HCT116 (cell line): ENCODE data around the gene KATNBL1. TPM values are rescaled to one million over a fixed set of nuclear protein-coding genes. Genes with fewer than 3 reads are reported as not detected.

Experiments
- ATAC-seq: fragments of 200-7000 bp; cut with Tn5 transposase; 2 replicates; pipeline ENCODE4 v1.9.1; 2020; ENCODE audit warnings: mild to moderate bottlenecking, moderate library complexity
- BruUV-seq: library from RNA; stranded (reverse); fragments of 400-500 nt; replicated peaks from 2 replicates; lab custom pipeline; 2021; lab: Mats Ljungman, UMichigan
- CTCF ChIA-PET: fragments of 300-600 bp; sonication (Branson Sonifier 250); formaldehyde crosslinking; loops from one replicate; lab custom pipeline; 2021; ENCODE audit warnings: antibody characterized with exemption; lab: Charles Lee
- POLR2A ChIA-PET: fragments of 300-600, 350-600 bp; sonication (Branson Sonifier 250); formaldehyde crosslinking; loops from one replicate; lab custom pipeline; 2021; ENCODE audit warnings: antibody characterized with exemption; lab: Charles Lee
- RAD21 ChIA-PET, 2 experiments: fragments of 300-600 bp; sonication (Branson Sonifier 250); formaldehyde crosslinking; loops; one replicate each; lab custom pipeline; 2023; ENCODE audit warnings: low total read pairs in 2 of 2; ENCODE audit not compliant: uncharacterized antibody in 2 of 2, unreplicated experiment in 2 of 2, low non-redundant PET in 1 of 2; lab: Charles Lee
- DNase-seq: peaks from one replicate; pipeline ENCODE4 v3.0.0-alpha.2; 2010; ENCODE audit warnings: low read depth, low spot score
- H2AFZ ChIP-seq: fragments of 200-600 bp; shearing (Covaris generic), sonication (generic); 2 replicates; pipeline ENCODE4 v1.6.1; 2017; ENCODE audit warnings: low read depth, mixed run types, mixed read lengths, antibody characterized with exemption, low read length; ENCODE audit not compliant: poor library complexity, severe bottlenecking
- H3K27ac ChIP-seq: 2 replicates; pipeline ENCODE4 v1.5.1; 2012; ENCODE audit warnings: low read depth, low read length
- H3K27me3 ChIP-seq: fragments of 200-600 bp; sonication (generic); 2 replicates; pipeline ENCODE4 v1.6.1; 2016; ENCODE audit warnings: mixed run types, low read length, mixed read lengths; ENCODE audit not compliant: insufficient read depth
- H3K36me3 ChIP-seq, 2 experiments: fragments of 200-500 bp in 1 of 2; fragments of 200-600 bp in 1 of 2; sonication (Bioruptor generic) in 1 of 2; sonication (generic) in 1 of 2; 2 replicates each; pipeline versions ENCODE4 v1.5.1 to v1.6.1; 2014 to 2016; ENCODE audit warnings: low read length in 2 of 2, inconsistent platforms in 1 of 2, mixed read lengths in 1 of 2, mixed run types in 1 of 2; ENCODE audit not compliant: insufficient read depth in 2 of 2, control insufficient read depth in 1 of 2
- H3K4me1 ChIP-seq, 2 experiments: fragments of 200-600 bp in 1 of 2; sonication (generic) in 1 of 2; 2 replicates each; pipeline versions ENCODE4 v1.5.1 to v1.6.1; 2012 to 2017; ENCODE audit warnings: low read length in 2 of 2, inconsistent platforms in 1 of 2, mild to moderate bottlenecking in 1 of 2, mixed read lengths in 1 of 2, mixed run types in 1 of 2, moderate library complexity in 1 of 2; ENCODE audit not compliant: insufficient read depth in 2 of 2, control insufficient read depth in 1 of 2
- H3K4me2 ChIP-seq: fragments of 200-600 bp; sonication (generic); 2 replicates; pipeline ENCODE4 v1.6.1; 2017; ENCODE audit warnings: mixed run types, low read length, mixed read lengths
- H3K4me3 ChIP-seq, 2 experiments: fragments of 200-600 bp in 1 of 2; sonication (generic) in 1 of 2; replicated peaks in 1 of 2; 2 replicates each; pipeline ENCODE4 v1.5.1; 2011 to 2016; ENCODE audit warnings: low read length in 2 of 2, control low read depth in 1 of 2, low read depth in 1 of 2, mild to moderate bottlenecking in 1 of 2, mixed read lengths in 1 of 2, mixed run types in 1 of 2
- H3K79me2 ChIP-seq: fragments of 200-600 bp; sonication (generic); 2 replicates; pipeline ENCODE4 v1.6.1; 2017; ENCODE audit warnings: mild to moderate bottlenecking, mixed run types, low read length, moderate library complexity, mixed read lengths; ENCODE audit not compliant: insufficient read depth
- H3K9ac ChIP-seq: fragments of 200-600 bp; sonication (generic); 2 replicates; pipeline ENCODE4 v1.6.1; 2016; ENCODE audit warnings: low read length, mixed read lengths
- H3K9me2 ChIP-seq: fragments of 200-600 bp; sonication (generic), shearing (Covaris generic); 2 replicates; pipeline ENCODE4 v1.6.1; 2017; ENCODE audit warnings: mixed run types, mild to moderate bottlenecking, moderate library complexity; ENCODE audit not compliant: insufficient read depth
- H3K9me3 ChIP-seq, 2 experiments: fragments of 200-500 bp in 1 of 2; fragments of 200-600 bp in 1 of 2; sonication (Bioruptor generic) in 1 of 2; sonication (generic) in 1 of 2; 2 replicates each; pipeline ENCODE4 v1.6.1; 2014 to 2017; ENCODE audit warnings: low read length in 2 of 2, mixed read lengths in 2 of 2, inconsistent platforms in 1 of 2, low read depth in 1 of 2, mild to moderate bottlenecking in 1 of 2, mixed run types in 1 of 2, moderate library complexity in 1 of 2; ENCODE audit not compliant: control insufficient read depth in 1 of 2, insufficient read depth in 1 of 2
- H4K20me1 ChIP-seq: fragments of 200-600 bp; sonication (generic), shearing (Covaris generic); 2 replicates; pipeline ENCODE4 v1.6.1; 2017; ENCODE audit warnings: mixed run types, mild to moderate bottlenecking, moderate library complexity; ENCODE audit not compliant: insufficient read depth
- CBX3 ChIP-seq: IDR thresholded peaks from 2 replicates; pipeline ENCODE4 v1.6.1; 2012; ENCODE audit warnings: low read depth
- ELF1 ChIP-seq: IDR thresholded peaks from 2 replicates; pipeline ENCODE4 v1.6.1; 2012; ENCODE audit warnings: low read depth, borderline replicate concordance
- EZH2 ChIP-seq: fragments of 200-600 bp; sonication (generic); IDR thresholded peaks from 2 replicates; pipeline ENCODE4 v1.6.1; 2017; ENCODE audit warnings: antibody characterized with exemption, mixed run types
- FOSL1 ChIP-seq: IDR thresholded peaks from 2 replicates; pipeline ENCODE4 v1.6.1; 2012; ENCODE audit warnings: low read depth
- MAX ChIP-seq: IDR thresholded peaks from 2 replicates; pipeline ENCODE4 v1.6.1; 2012
- POLR2A ChIP-seq: IDR thresholded peaks from 2 replicates; pipeline ENCODE4 v1.7.0; 2011; ENCODE audit warnings: borderline replicate concordance; ENCODE audit not compliant: insufficient read depth, insufficient read length; ENCODE audit errors: extremely low read depth
- RAD21 ChIP-seq: IDR thresholded peaks from 2 replicates; pipeline ENCODE4 v1.6.1; 2012; ENCODE audit warnings: low read depth, mild to moderate bottlenecking
- SP1 ChIP-seq: IDR thresholded peaks from 2 replicates; pipeline ENCODE4 v1.6.1; 2012; ENCODE audit warnings: low read depth
- SRF ChIP-seq: IDR thresholded peaks from 2 replicates; pipeline ENCODE4 v1.6.1; 2012; ENCODE audit warnings: low read depth
- TCF7L2 ChIP-seq: IDR thresholded peaks from 2 replicates; pipeline ENCODE4 v1.7.0; 2011; ENCODE audit warnings: borderline replicate concordance, inconsistent platforms; ENCODE audit not compliant: insufficient read depth, insufficient read length; ENCODE audit errors: extremely low read depth
- YY1 ChIP-seq: IDR thresholded peaks from 2 replicates; pipeline ENCODE4 v1.6.1; 2011; ENCODE audit warnings: low read length, low read depth, moderate library complexity, mild to moderate bottlenecking; ENCODE audit not compliant: insufficient replicate concordance; ENCODE audit errors: extremely low read depth
- intact Hi-C: fragments of 100-400 bp; cut with micrococcal nuclease; formaldehyde crosslinking; loops from 2 replicates; pipeline ENCODE4 v1.10.0; 2022
- total RNA-seq: library from RNA; stranded (reverse); gene quantifications from one replicate; pipeline ENCODE4 v1.2.1, GENCODE V29; 2021; ENCODE audit not compliant: unreplicated experiment
- TF ChIP-seq, protein P1 (sequence below): IDR thresholded peaks from 2 replicates; pipeline ENCODE4 v1.6.1; 2012

KATNBL1 gene
- total RNA-seq, 1 experiment from 2014 or later: 40.5 TPM

DNA sequence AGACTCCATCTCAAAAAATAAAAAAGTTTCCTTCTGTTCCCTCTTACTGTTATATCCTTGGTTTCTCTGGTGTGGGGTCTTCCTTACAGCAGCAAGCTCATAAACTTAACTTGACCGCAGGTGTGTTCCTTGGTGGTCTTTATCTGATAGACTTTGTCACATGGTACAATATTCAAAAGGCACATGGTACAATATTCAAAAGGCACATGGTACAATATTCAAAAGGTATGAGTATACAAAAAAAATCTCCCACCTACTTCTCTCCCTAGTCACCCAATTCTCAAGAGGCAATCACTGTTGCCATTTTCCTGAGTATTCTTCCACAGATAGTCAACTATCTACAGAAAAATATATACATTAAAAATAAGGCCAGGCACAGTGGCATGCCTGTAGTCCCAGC is 103.5 kb downstream of the KATNBL1 start:
- no peak overlapping the region for H3K9ac ChIP-seq
- no peaks in the 10 kb centered on the region for H3K9me2 ChIP-seq
- ChIA-PET CTCF (no interaction called here), RAD21 (no interaction called here), POLR2A (no interaction called here)
- peaks cover 2% of the 10 kb centered on the region; the same call in 1 of the 2 replicates for H3K79me2 ChIP-seq
- DNase-seq (no peak), ATAC-seq (no peak)
- H3K4me1 ChIP-seq: peaks cover 3 to 13% of the 10 kb centered on the region in 2 experiments; a peak in 2 of 4 replicates
- no peak overlapping the region for H2AFZ ChIP-seq
- no peak overlapping the region for H3K4me2 ChIP-seq
- TF ChIP-seq YY1 (no peak), SP1 (no peak), POLR2A (no peak), TCF7L2 (no peak), MAX (no peak), CBX3 (no peak), SRF (no peak), FOSL1 (no peak), EZH2 (no peak), ELF1 (no peak), RAD21 (no peak)
- TF ChIP-seq, protein P1, sequence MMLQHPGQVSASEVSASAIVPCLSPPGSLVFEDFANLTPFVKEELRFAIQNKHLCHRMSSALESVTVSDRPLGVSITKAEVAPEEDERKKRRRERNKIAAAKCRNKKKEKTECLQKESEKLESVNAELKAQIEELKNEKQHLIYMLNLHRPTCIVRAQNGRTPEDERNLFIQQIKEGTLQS: no peak
- intact Hi-C loops: no loop called here
- no peaks in the 10 kb centered on the region for H4K20me1 ChIP-seq
- H3K9me3 ChIP-seq: peaks cover 0 to 7% of the 10 kb centered on the region in 2 experiments; a peak in 1 of 4 replicates
- no peaks in the 10 kb centered on the region for H3K36me3 ChIP-seq
- no peak overlapping the region for H3K27ac ChIP-seq
- no peaks in the 10 kb centered on the region for H3K27me3 ChIP-seq
- no peak overlapping the region for H3K4me3 ChIP-seq
- BruUV-seq: no TSS peak
